SK-N-SH (cell line): Measurements from ENCODE around the gene SUPT20H. TPM values are rescaled to one million over a fixed set of nuclear protein-coding genes. Genes with fewer than 3 reads are reported as not detected.

Experiments
- CHD2 ChIP-seq: fragments of 150-350 bp; IDR thresholded peaks from 2 replicates; pipeline ENCODE4 v1.6.1; 2018; ENCODE audit warnings: low read length; ENCODE audit not compliant: partially characterized antibody
- ELF1 ChIP-seq: IDR thresholded peaks from 2 replicates; pipeline ENCODE4 v1.4.0; 2012
- EP300 ChIP-seq, 2 experiments: IDR thresholded peaks; 2 replicates each; pipeline versions ENCODE4 v1.4.0 to v1.6.1; 2012; ENCODE audit warnings: borderline replicate concordance in 1 of 2, low read depth in 1 of 2, low read length in 1 of 2
- EZH2phosphoT487 ChIP-seq: fragments of 200-600 bp; sonication (generic); IDR thresholded peaks from 2 replicates; pipeline ENCODE4 v1.6.1; 2017; ENCODE audit warnings: low read depth, mixed run types, mild to moderate bottlenecking, antibody characterized with exemption, moderate library complexity, borderline replicate concordance
- FOSL2 ChIP-seq: IDR thresholded peaks from 2 replicates; pipeline ENCODE4 v1.4.0; 2012; ENCODE audit warnings: low read depth, mild to moderate bottlenecking, moderate library complexity, borderline replicate concordance
- JUND ChIP-seq: IDR thresholded peaks from 2 replicates; pipeline ENCODE4 v1.4.0; 2012
- MXI1 ChIP-seq: IDR thresholded peaks from 2 replicates; pipeline ENCODE4 v1.6.1; 2012; ENCODE audit warnings: mild to moderate bottlenecking, low read depth, low read length, improper control_type of control experiment
- NFIC ChIP-seq: IDR thresholded peaks from 2 replicates; pipeline ENCODE4 v1.4.0; 2012; ENCODE audit warnings: borderline replicate concordance
- NRF1 ChIP-seq: IDR thresholded peaks from 2 replicates; pipeline ENCODE4 v1.6.1; 2012; ENCODE audit warnings: low read depth, mild to moderate bottlenecking, low read length
- POLR2AphosphoS5 ChIP-seq: IDR thresholded peaks from 2 replicates; pipeline ENCODE4 v1.6.1; 2012; ENCODE audit warnings: low read depth, low read length
- RCOR1 ChIP-seq: fragments of 150-350 bp; IDR thresholded peaks from 2 replicates; pipeline ENCODE4 v1.6.1; 2017; ENCODE audit warnings: antibody characterized with exemption, low read length
- REST ChIP-seq: IDR thresholded peaks from 2 replicates; pipeline ENCODE4 v1.6.1; 2012; ENCODE audit warnings: mild to moderate bottlenecking, low read depth, low read length, moderate library complexity
- SIN3A ChIP-seq: IDR thresholded peaks from 2 replicates; pipeline ENCODE4 v1.6.1; 2012; ENCODE audit warnings: low read depth, mild to moderate bottlenecking, low read length, moderate library complexity, borderline replicate concordance
- SMC3 ChIP-seq: IDR thresholded peaks from 2 replicates; pipeline ENCODE4 v1.6.1; 2012; ENCODE audit warnings: low read depth, low read length, improper control_type of control experiment
- TAF1 ChIP-seq: IDR thresholded peaks from 2 replicates; pipeline ENCODE4 v1.6.1; 2012; ENCODE audit warnings: low read depth, mild to moderate bottlenecking, low read length, moderate library complexity, borderline replicate concordance
- TCF12 ChIP-seq: IDR thresholded peaks from 2 replicates; pipeline ENCODE4 v1.4.0; 2012
- USF1 ChIP-seq: IDR thresholded peaks from 2 replicates; pipeline ENCODE4 v1.4.0; 2012; ENCODE audit warnings: low read depth, borderline replicate concordance
- polyA plus RNA-seq, 3 experiments: library from polyadenylated mRNA; depleted of rRNA; stranded (reverse); fragments of >200 nt; gene quantifications; 2 replicates each; pipeline ENCODE4 v1.2.3, GENCODE V29; 2012
- TF ChIP-seq, protein P1 (sequence below): fragments of 200-600 bp; sonication (generic); IDR thresholded peaks from 2 replicates; pipeline ENCODE4 v1.6.1; 2017; ENCODE audit warnings: antibody characterized with exemption, mild to moderate bottlenecking, moderate library complexity
- TF ChIP-seq, protein P2 (sequence below): IDR thresholded peaks from 2 replicates; pipeline ENCODE4 v1.4.0; 2012; ENCODE audit warnings: low read depth
- TF ChIP-seq, protein P3 (sequence below): IDR thresholded peaks from 2 replicates; pipeline ENCODE4 v1.4.0; 2012; ENCODE audit warnings: low read depth, borderline replicate concordance

SUPT20H gene
- polyA plus RNA-seq, 1 of the 3 experiments (the other 2 are of a cell fraction) = 39.4 TPM

DNA sequence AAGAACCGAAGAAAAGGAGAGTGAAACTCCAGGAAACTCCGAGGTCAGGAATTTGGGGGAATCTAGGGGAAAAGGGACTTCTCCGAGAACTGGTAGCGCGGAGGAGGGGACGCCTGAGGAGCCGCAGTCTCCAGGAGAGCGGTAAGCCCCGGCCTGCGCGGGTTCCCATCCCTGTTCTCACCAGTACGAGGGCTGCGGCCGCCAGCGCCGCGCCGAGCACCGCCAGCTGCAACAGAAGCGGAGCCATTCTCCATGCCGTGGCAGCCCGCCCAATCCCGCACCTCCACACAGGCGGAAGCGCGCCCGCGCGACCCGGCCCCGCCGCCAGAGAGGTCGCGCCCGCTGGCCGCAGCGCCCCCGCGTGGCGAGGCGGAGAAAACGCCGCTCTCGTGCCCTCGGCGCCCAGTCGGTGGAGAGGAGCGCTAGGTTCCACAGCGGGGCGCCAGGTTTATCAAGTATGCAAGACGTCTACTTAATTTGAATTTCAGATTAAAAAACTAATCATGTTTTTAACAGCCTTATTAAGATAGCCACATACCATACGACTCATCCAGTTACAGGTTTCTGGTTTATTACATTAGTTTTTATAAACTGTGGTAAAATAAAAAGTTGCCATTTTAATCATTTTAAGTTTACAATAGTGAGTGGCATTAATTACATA is 60.3 kb downstream of the SUPT20H start, which contains the start of gene ALG5 (continued):
- TF ChIP-seq USF1 (no peak), EZH2phosphoT487 (no peak), JUND (no peak), NRF1 (no peak), SMC3 (peak; percentile 45), NFIC (peak; percentile 41; the same call in 1 of the 2 replicates), REST (peak; percentile 20; the same call in 1 of the 2 replicates), ELF1 (peak; percentile 66), EP300 (IDR thresholded peaks at IDR 0.05; ENCODE audit: borderline replicate concordance in 1 of 2, low read depth in 1 of 2, low read length in 1 of 2) (peak in 1 of 2 experiments; percentile 25; a peak in 1 of 4 replicates), CHD2 (peak; percentile 78), RCOR1 (peak; percentile 65), SIN3A (peak; percentile 75; the same call in 1 of the 2 replicates), TAF1 (peak; percentile 93), FOSL2 (0 out of 2 replicates have a peak, but pooled peaks have one; percentile 5), TCF12 (no peak), MXI1 (peak; percentile 88), POLR2AphosphoS5 (peak; percentile 92)
- TF ChIP-seq, protein P1, sequence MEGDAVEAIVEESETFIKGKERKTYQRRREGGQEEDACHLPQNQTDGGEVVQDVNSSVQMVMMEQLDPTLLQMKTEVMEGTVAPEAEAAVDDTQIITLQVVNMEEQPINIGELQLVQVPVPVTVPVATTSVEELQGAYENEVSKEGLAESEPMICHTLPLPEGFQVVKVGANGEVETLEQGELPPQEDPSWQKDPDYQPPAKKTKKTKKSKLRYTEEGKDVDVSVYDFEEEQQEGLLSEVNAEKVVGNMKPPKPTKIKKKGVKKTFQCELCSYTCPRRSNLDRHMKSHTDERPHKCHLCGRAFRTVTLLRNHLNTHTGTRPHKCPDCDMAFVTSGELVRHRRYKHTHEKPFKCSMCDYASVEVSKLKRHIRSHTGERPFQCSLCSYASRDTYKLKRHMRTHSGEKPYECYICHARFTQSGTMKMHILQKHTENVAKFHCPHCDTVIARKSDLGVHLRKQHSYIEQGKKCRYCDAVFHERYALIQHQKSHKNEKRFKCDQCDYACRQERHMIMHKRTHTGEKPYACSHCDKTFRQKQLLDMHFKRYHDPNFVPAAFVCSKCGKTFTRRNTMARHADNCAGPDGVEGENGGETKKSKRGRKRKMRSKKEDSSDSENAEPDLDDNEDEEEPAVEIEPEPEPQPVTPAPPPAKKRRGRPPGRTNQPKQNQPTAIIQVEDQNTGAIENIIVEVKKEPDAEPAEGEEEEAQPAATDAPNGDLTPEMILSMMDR = peak; percentile 95
- TF ChIP-seq, protein P2, sequence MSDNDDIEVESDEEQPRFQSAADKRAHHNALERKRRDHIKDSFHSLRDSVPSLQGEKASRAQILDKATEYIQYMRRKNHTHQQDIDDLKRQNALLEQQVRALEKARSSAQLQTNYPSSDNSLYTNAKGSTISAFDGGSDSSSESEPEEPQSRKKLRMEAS = peak; percentile 76
- TF ChIP-seq, protein P3, sequence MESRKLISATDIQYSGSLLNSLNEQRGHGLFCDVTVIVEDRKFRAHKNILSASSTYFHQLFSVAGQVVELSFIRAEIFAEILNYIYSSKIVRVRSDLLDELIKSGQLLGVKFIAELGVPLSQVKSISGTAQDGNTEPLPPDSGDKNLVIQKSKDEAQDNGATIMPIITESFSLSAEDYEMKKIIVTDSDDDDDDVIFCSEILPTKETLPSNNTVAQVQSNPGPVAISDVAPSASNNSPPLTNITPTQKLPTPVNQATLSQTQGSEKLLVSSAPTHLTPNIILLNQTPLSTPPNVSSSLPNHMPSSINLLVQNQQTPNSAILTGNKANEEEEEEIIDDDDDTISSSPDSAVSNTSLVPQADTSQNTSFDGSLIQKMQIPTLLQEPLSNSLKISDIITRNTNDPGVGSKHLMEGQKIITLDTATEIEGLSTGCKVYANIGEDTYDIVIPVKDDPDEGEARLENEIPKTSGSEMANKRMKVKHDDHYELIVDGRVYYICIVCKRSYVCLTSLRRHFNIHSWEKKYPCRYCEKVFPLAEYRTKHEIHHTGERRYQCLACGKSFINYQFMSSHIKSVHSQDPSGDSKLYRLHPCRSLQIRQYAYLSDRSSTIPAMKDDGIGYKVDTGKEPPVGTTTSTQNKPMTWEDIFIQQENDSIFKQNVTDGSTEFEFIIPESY = no peak
